Karpas-422 (cell line): Measurements from ENCODE around the gene ATXN7L1. TPM values are rescaled to one million over a fixed set of nuclear protein-coding genes. Genes with fewer than 3 reads are reported as not detected.

ENCODE experiments used
- DNase-seq: peaks from one replicate; pipeline ENCODE4 v3.0.0-alpha.2; 2015
- H2AFZ ChIP-seq: fragments of 200-600 bp; sonication (generic); 2 replicates; pipeline ENCODE4 v1.6.1; 2014; ENCODE audit warnings: antibody characterized with exemption, low read length, mixed read lengths
- H3K27ac ChIP-seq: fragments of 200-600 bp; sonication (generic); 2 replicates; pipeline ENCODE4 v1.5.1; 2014; ENCODE audit warnings: mild to moderate bottlenecking, low read length, moderate library complexity
- H3K27me3 ChIP-seq: fragments of 200-600 bp; sonication (generic); 2 replicates; pipeline ENCODE4 v1.6.1; 2014; ENCODE audit warnings: low read length, mixed read lengths
- H3K36me3 ChIP-seq: fragments of 200-600 bp; sonication (generic); 2 replicates; pipeline ENCODE4 v1.6.1; 2014; ENCODE audit warnings: low read length, mixed read lengths; ENCODE audit not compliant: insufficient read depth
- H3K4me1 ChIP-seq: fragments of 200-600 bp; sonication (generic); 2 replicates; pipeline ENCODE4 v1.6.1; 2014; ENCODE audit warnings: mild to moderate bottlenecking, low read length, mixed read lengths
- H3K4me2 ChIP-seq: fragments of 200-600 bp; sonication (generic); 2 replicates; pipeline ENCODE4 v1.6.1; 2014; ENCODE audit warnings: low read length, low read depth, mild to moderate bottlenecking; ENCODE audit not compliant: poor library complexity, severe bottlenecking
- H3K4me3 ChIP-seq: fragments of 200-600 bp; sonication (generic); 2 replicates; pipeline ENCODE4 v1.5.1; 2014; ENCODE audit warnings: mild to moderate bottlenecking, antibody characterized with exemption, low read length, mixed read lengths
- H3K79me2 ChIP-seq: fragments of 200-600 bp; sonication (generic); 2 replicates; pipeline ENCODE4 v1.6.1; 2014; ENCODE audit warnings: mild to moderate bottlenecking, low read length, mixed read lengths
- H3K9ac ChIP-seq: fragments of 200-600 bp; sonication (generic); 2 replicates; pipeline ENCODE4 v1.6.0; 2014; ENCODE audit warnings: low read length
- H3K9me2 ChIP-seq: fragments of 200-600 bp; sonication (generic), shearing (Covaris generic); replicated peaks from 2 replicates; pipeline ENCODE4 v1.6.0; 2014; ENCODE audit warnings: mild to moderate bottlenecking, low read length, moderate library complexity; ENCODE audit not compliant: insufficient read depth
- H3K9me3 ChIP-seq: fragments of 300-700, 200-600 bp; sonication (generic); 2 replicates; pipeline ENCODE4 v1.6.1; 2014; ENCODE audit warnings: low read length, mixed read lengths
- H4K20me1 ChIP-seq: fragments of 200-600 bp; sonication (generic); 2 replicates; pipeline ENCODE4 v1.6.1; 2014; ENCODE audit warnings: mild to moderate bottlenecking, antibody characterized with exemption, low read length, low read depth; ENCODE audit not compliant: insufficient read depth
- total RNA-seq: library from RNA; depleted of rRNA; stranded (reverse); fragments of >200 nt; shearing (Covaris generic); gene quantifications from 2 replicates; pipeline ENCODE4 v1.2.3, GENCODE V29; 2014; ENCODE audit warnings: low replicate concordance; rRNA removed

Gene ATXN7L1
- total RNA-seq, result not detected in 2 replicates

DNA sequence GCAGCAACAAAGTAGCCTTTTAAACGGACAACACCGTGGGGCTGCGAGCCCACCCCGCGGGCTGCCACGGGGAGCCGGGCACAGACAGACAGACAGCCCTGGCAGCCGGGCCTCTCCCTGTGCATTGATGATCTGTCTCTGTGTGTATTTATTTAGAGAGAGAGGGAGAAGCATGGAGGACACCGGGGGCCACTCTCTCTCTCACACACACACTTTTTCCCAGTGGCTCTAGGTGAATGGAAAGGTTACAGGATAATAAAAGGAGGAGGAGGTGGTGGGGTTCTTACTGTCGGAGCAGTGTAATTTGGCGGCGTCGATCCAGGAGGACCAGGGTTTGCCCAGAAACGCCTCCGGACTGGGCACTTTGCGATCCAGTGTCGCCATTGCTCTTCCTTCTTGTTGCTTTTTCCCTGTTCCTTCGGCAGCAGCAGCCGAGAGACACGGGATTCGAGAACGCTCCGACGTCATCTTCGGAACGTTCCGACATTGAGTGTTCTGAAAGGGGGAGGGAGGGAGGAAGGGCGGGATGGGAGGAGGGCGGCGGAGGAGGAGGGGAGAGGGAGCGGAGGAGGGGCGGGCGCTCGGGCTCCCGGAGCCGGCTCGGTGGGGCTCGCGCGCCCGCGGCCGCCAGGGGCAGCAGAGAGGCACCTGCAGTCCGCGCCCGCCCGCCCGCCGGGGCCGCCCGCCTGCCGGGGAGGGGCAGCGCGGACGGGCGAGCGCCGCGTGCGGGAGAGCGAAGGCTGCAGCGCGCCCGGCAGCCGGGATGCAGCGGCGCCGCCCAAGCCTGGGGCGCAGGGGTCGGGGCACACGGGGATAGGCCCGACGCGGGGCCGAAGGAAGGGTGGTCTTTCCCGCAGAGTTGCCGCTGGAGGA, at the start of gene ATXN7L1:
ATXN7L1 (minus strand) TSS at position 509 of the 873 bp plus-strand sequence; CDS start at position 468, 41 bp downstream.
- H3K4me3 ChIP-seq, result no peak within 1 kb of the TSS
- no peaks in the 10 kb centered on the region for H3K9me2 ChIP-seq
- peaks cover 3% of the 10 kb centered on the region; the same call in 1 of the 2 replicates for H3K4me1 ChIP-seq
- H3K4me2 ChIP-seq, result peak within 1 kb of the TSS; percentile 32
- H4K20me1 ChIP-seq, result no peaks in the 10 kb centered on the region
- H3K36me3 ChIP-seq, result no peaks in the 10 kb centered on the region
- no peak within 1 kb of the TSS for H3K27ac ChIP-seq
- DNase-seq, result peak; percentile 75
- no peak within 1 kb of the TSS for H3K9ac ChIP-seq
- no peaks in the 10 kb centered on the region for H3K27me3 ChIP-seq
- no peaks in the 10 kb centered on the region for H3K9me3 ChIP-seq
- no peak within 1 kb of the TSS for H2AFZ ChIP-seq
- no peaks in the 10 kb centered on the region for H3K79me2 ChIP-seq

DNA sequence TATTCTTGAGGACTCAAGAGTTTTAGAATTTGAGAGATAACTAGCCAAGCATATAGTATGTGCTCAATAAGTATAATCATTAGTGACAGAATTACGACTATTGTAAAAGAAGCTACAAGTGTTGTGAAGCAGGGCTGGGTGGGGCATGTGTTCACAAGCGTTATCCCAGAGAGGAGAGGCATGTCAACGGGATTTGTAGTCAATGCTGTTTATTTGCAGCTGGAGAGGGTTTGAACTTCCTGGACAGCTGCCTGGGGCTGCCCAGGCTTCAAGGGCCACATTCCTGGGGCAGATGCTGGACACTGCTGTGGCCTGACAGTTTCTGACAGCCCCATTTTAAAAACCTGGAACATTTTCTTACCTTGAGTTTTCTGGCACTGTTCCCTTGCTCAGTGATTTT, 49.7 kb upstream of the ATXN7L1 start:
- Histone ChIP-seq H2AFZ (no peak overlapping the region), H4K20me1 (no peaks in the 10 kb centered on the region), H3K36me3 (no peaks in the 10 kb centered on the region), H3K4me3 (no peak overlapping the region), H3K9me3 (no peaks in the 10 kb centered on the region), H3K27ac (no peak overlapping the region), H3K27me3 (no peaks in the 10 kb centered on the region), H3K4me1 (no peaks in the 10 kb centered on the region), H3K79me2 (no peaks in the 10 kb centered on the region), H3K9ac (no peak overlapping the region), H3K4me2 (no peak overlapping the region), H3K9me2 (no peaks in the 10 kb centered on the region)
- no peak for DNase-seq

DNA sequence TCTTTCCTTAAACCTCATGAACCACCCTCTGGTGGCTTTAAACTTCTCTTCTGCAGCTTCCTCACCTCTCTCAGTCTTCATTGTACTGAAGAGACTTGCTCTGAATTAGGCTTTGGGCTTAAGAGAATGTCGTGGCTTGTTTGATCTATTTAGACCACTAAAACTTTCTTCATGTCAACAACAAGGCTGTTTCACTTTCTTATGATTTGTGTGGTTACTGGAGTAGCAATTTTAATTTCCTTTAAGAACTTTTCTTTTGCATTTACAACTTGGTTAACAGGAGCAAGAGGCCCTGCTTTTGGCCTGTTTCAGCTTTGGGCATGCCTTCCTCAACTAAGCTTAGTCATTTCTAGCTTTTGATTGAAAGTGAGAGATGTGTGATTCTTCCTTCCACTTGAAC, 48.5 kb upstream of the ATXN7L1 start:
- DNase-seq, result no peak
- Histone ChIP-seq H2AFZ (no peak overlapping the region), H3K27ac (no peak overlapping the region)

GRCh38 chr7:105920766-105921165, 44.4 kb upstream of the ATXN7L1 start:
- DNase-seq, result no peak
- H3K27me3 ChIP-seq, result no peaks in the 10 kb centered on the region
- no peak overlapping the region for H3K27ac ChIP-seq
- no peak overlapping the region for H3K9ac ChIP-seq
- no peaks in the 10 kb centered on the region for H4K20me1 ChIP-seq
- no peak overlapping the region for H3K4me2 ChIP-seq
- H3K9me2 ChIP-seq, result no peaks in the 10 kb centered on the region
- H3K4me1 ChIP-seq, result no peaks in the 10 kb centered on the region
- no peak overlapping the region for H3K4me3 ChIP-seq
- H3K36me3 ChIP-seq, result no peaks in the 10 kb centered on the region
- H3K79me2 ChIP-seq, result no peaks in the 10 kb centered on the region
- H3K9me3 ChIP-seq, result no peaks in the 10 kb centered on the region
- H2AFZ ChIP-seq, result no peak overlapping the region

More for the DNA sequence above, 48.5 kb upstream of the ATXN7L1 start:
- Histone ChIP-seq H3K4me3 (no peak overlapping the region), H3K27me3 (no peaks in the 10 kb centered on the region), H3K9me2 (no peaks in the 10 kb centered on the region), H3K4me2 (no peak overlapping the region), H3K4me1 (no peaks in the 10 kb centered on the region), H4K20me1 (no peaks in the 10 kb centered on the region), H3K9ac (no peak overlapping the region), H3K36me3 (no peaks in the 10 kb centered on the region), H3K79me2 (no peaks in the 10 kb centered on the region), H3K9me3 (no peaks in the 10 kb centered on the region)

DNA sequence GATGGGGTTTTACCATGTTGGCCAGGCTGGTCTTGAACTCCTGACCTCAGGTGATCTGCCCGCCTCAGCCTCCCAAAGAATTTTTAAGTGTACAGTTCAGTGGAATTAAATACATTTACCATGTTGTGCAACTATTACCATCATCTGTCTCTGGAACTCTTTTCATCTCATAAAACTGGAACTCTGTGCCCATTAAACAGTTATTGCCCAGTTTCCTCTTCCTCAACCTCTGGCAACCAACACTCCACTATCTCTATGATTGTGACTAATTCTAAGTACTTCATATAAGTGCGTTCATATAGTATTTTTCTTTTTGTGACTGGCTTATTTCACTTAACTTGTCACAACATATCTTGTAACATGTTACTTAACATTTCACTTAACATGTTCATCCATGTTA, 41.3 kb upstream of the ATXN7L1 start:
- Histone ChIP-seq H3K4me1 (no peaks in the 10 kb centered on the region), H3K27ac (no peak overlapping the region), H2AFZ (no peak overlapping the region), H3K4me2 (no peak overlapping the region), H3K36me3 (no peaks in the 10 kb centered on the region), H3K9ac (no peak overlapping the region), H3K79me2 (no peaks in the 10 kb centered on the region), H3K4me3 (no peak overlapping the region), H3K27me3 (no peaks in the 10 kb centered on the region), H3K9me2 (no peaks in the 10 kb centered on the region), H3K9me3 (no peaks in the 10 kb centered on the region), H4K20me1 (no peaks in the 10 kb centered on the region)
- no peak for DNase-seq

DNA sequence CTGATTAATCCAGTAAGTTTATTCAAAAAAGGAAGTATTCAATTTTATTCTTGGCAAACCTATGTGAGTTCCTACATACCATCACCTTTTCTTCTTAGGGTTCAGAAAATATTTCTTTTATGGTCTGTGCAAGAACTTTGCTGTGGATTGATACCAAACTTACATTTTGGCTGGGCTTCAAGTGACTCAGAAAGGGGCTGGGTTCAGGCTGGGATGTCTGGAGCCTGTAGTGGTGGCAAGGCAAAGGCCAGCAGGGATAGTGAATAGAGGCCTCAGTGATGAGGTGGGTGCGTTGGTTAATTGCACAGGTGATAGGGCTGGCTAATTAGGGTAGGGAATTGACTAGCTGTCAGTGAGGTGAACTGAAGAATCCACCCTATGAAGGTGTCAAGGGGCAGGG, 40.2 kb upstream of the ATXN7L1 start:
- no peaks in the 10 kb centered on the region for H3K9me2 ChIP-seq
- H2AFZ ChIP-seq, result no peak overlapping the region
- no peaks in the 10 kb centered on the region for H4K20me1 ChIP-seq
- no peak overlapping the region for H3K27ac ChIP-seq
- no peak overlapping the region for H3K9ac ChIP-seq
- no peaks in the 10 kb centered on the region for H3K4me1 ChIP-seq
- H3K9me3 ChIP-seq, result no peaks in the 10 kb centered on the region
- no peaks in the 10 kb centered on the region for H3K79me2 ChIP-seq
- H3K4me2 ChIP-seq, result no peak overlapping the region
- no peak overlapping the region for H3K4me3 ChIP-seq
- DNase-seq, result no peak
- no peaks in the 10 kb centered on the region for H3K36me3 ChIP-seq
- H3K27me3 ChIP-seq, result no peaks in the 10 kb centered on the region

- Histone ChIP-seq H3K79me2 (no peaks in the 10 kb centered on the region), H2AFZ (no peak overlapping the region), H3K36me3 (no peaks in the 10 kb centered on the region), H3K27ac (no peak overlapping the region), H4K20me1 (no peaks in the 10 kb centered on the region), H3K9me3 (no peaks in the 10 kb centered on the region), H3K9ac (no peak overlapping the region), H3K4me1 (no peaks in the 10 kb centered on the region), H3K4me2 (no peak overlapping the region), H3K9me2 (no peaks in the 10 kb centered on the region), H3K4me3 (no peak overlapping the region), H3K27me3 (no peaks in the 10 kb centered on the region)
- DNase-seq, result no peak
Observed at GRCh38 chr7:105913947-105914346, 37.5 kb upstream of the ATXN7L1 start.

- Histone ChIP-seq H3K27me3 (no peaks in the 10 kb centered on the region), H4K20me1 (no peaks in the 10 kb centered on the region), H3K27ac (no peak overlapping the region), H2AFZ (no peak overlapping the region), H3K79me2 (no peaks in the 10 kb centered on the region), H3K9me2 (no peaks in the 10 kb centered on the region), H3K9ac (no peak overlapping the region), H3K4me2 (no peak overlapping the region), H3K36me3 (no peaks in the 10 kb centered on the region), H3K9me3 (no peaks in the 10 kb centered on the region), H3K4me1 (no peaks in the 10 kb centered on the region), H3K4me3 (no peak overlapping the region)
- DNase-seq, result no peak
Observed at GRCh38 chr7:105911961-105912575, 35.7 kb upstream of the ATXN7L1 start.
